Measurements from ENCODE around the gene AGAP1.

DNA sequence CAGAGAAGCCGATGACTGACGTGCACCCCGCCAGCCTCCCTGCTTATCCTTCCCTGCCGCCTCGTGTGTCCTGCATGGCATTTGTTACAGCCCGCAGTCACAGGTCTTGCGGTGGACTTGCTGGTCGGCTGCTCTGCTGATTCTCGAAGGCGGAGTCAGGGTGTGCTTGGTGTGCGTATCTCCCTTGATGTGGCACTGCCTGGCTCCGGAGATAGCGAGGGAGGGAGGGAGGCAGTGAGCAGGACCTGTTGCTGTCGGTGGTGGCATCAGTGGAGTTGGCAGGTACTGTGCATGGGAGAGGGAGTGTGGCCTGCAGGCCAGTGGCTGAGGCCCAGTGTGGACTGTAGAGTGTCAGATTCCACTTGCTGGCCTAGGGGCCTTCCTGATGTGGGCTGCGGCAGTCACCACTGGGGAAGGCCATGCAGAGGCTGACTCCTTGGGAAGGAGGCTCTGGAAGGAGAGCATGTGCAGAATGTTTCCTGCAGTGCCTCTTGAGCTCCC is 198.9 kb downstream of the AGAP1 start:
- TF ChIP-seq POLR2AphosphoS5 (IDR thresholded peaks at IDR 0.05; ENCODE audit: insufficient read depth, low read depth, low read length) (no peak), POLR2A (IDR thresholded peaks at IDR 0.05; ENCODE audit: low read depth, low read length) (no peak), FOS (IDR thresholded peaks at IDR 0.05; ENCODE audit: borderline replicate concordance, insufficient read depth, low read length) (no peak)
- TF ChIP-seq, protein P1, sequence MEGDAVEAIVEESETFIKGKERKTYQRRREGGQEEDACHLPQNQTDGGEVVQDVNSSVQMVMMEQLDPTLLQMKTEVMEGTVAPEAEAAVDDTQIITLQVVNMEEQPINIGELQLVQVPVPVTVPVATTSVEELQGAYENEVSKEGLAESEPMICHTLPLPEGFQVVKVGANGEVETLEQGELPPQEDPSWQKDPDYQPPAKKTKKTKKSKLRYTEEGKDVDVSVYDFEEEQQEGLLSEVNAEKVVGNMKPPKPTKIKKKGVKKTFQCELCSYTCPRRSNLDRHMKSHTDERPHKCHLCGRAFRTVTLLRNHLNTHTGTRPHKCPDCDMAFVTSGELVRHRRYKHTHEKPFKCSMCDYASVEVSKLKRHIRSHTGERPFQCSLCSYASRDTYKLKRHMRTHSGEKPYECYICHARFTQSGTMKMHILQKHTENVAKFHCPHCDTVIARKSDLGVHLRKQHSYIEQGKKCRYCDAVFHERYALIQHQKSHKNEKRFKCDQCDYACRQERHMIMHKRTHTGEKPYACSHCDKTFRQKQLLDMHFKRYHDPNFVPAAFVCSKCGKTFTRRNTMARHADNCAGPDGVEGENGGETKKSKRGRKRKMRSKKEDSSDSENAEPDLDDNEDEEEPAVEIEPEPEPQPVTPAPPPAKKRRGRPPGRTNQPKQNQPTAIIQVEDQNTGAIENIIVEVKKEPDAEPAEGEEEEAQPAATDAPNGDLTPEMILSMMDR (IDR thresholded peaks at IDR 0.05; ENCODE audit: extremely low read depth in 1 of 2, insufficient read depth in 1 of 2, low read depth in 1 of 2, low read length in 2 of 2) = no peak

Measured in endothelial cell of umbilical vein (primary cell).